Panc1 (cell line): ENCODE results near the gene FBXW7. TPM values are rescaled to one million over a fixed set of nuclear protein-coding genes. Genes with fewer than 3 reads are reported as not detected.

Experiments used
- ATAC-seq: fragments of 200-7000 bp; cut with Tn5 transposase; 2 replicates; pipeline ENCODE4 v1.9.1; 2020; ENCODE audit warnings: mild to moderate bottlenecking, moderate library complexity
- BruUV-seq: library from RNA; stranded (reverse); fragments of 400-500 nt; replicated peaks from 2 replicates; lab custom pipeline; 2021; lab: Mats Ljungman, UMichigan
- CTCF ChIA-PET: fragments of 300-600 bp; sonication (Branson Sonifier 250); formaldehyde crosslinking; loops from one replicate; lab custom pipeline; 2022; ENCODE audit warnings: antibody characterized with exemption; lab: Charles Lee
- POLR2A ChIA-PET: fragments of 300-600 bp; sonication (Branson Sonifier 250); formaldehyde crosslinking; loops from one replicate; lab custom pipeline; 2022; ENCODE audit warnings: antibody characterized with exemption; lab: Charles Lee
- DNase-seq: peaks from one replicate; pipeline ENCODE4 v3.0.0-alpha.2; 2010; ENCODE audit warnings: low read depth, low spot score
- H3K27ac ChIP-seq: 2 replicates; pipeline ENCODE4 v1.5.1; 2011; ENCODE audit warnings: mild to moderate bottlenecking, low read length, inconsistent platforms
- H3K27me3 ChIP-seq: fragments of 200-500 bp; sonication (Bioruptor generic); 2 replicates; pipeline ENCODE4 v1.6.0; 2014; ENCODE audit warnings: low read length, inconsistent platforms; ENCODE audit not compliant: control insufficient read depth, insufficient read depth
- H3K36me3 ChIP-seq: fragments of 200-500 bp; sonication (Bioruptor generic); 2 replicates; pipeline ENCODE4 v1.5.1; 2014; ENCODE audit warnings: inconsistent platforms, mild to moderate bottlenecking, low read length, moderate library complexity; ENCODE audit not compliant: control insufficient read depth, insufficient read depth
- H3K4me1 ChIP-seq: 2 replicates; pipeline ENCODE4 v1.5.1; 2011; ENCODE audit warnings: inconsistent platforms, mild to moderate bottlenecking, low read length, moderate library complexity; ENCODE audit not compliant: control insufficient read depth, insufficient read depth
- H3K4me3 ChIP-seq, 2 experiments: 2 replicates each; pipeline ENCODE4 v1.5.1; 2011 to 2012; ENCODE audit warnings: low read depth in 2 of 2, low read length in 2 of 2, mild to moderate bottlenecking in 2 of 2, inconsistent platforms in 1 of 2, moderate library complexity in 1 of 2
- H3K9me3 ChIP-seq: fragments of 200-500 bp; sonication (Bioruptor generic); 2 replicates; pipeline ENCODE4 v1.5.1; 2014; ENCODE audit warnings: low read depth, mild to moderate bottlenecking, inconsistent platforms, low read length, moderate library complexity; ENCODE audit not compliant: control insufficient read depth, insufficient read depth
- POLR2AphosphoS5 ChIP-seq: IDR thresholded peaks from 2 replicates; pipeline ENCODE4 v1.6.1; 2012; ENCODE audit warnings: mild to moderate bottlenecking, low read depth, low read length, moderate library complexity
- SIN3A ChIP-seq: IDR thresholded peaks from 2 replicates; pipeline ENCODE4 v1.6.1; 2012; ENCODE audit warnings: low read depth, mild to moderate bottlenecking, low read length, moderate library complexity, borderline replicate concordance; ENCODE audit not compliant: insufficient read depth
- TCF7L2 ChIP-seq: IDR thresholded peaks from 2 replicates; pipeline ENCODE4 v1.6.1; 2011; ENCODE audit warnings: mild to moderate bottlenecking, low read depth, low read length, inconsistent platforms
- in situ Hi-C: cut with HindIII; loops from 2 replicates; pipeline ENCODE4 v1.10.0; 2016; ENCODE audit warnings: low sequenced_read_pairs, low pct_unique_long_range_greater_than_20kb
- intact Hi-C: fragments of 100-400 bp; cut with micrococcal nuclease; formaldehyde crosslinking; loops from one replicate; pipeline ENCODE4 v1.10.0; 2022; ENCODE audit not compliant: unreplicated experiment
- total RNA-seq: library from RNA; stranded (reverse); gene quantifications from one replicate; pipeline ENCODE4 v1.2.1, GENCODE V29; 2021; ENCODE audit not compliant: unreplicated experiment
- TF ChIP-seq, protein P1 (sequence below): fragments of 450-650 bp; IDR thresholded peaks from 2 replicates; pipeline ENCODE4 v1.5.1; 2017; ENCODE audit warnings: mild to moderate bottlenecking
- TF ChIP-seq, protein P2 (sequence below), 2 experiments: IDR thresholded peaks; 2 replicates each; pipeline ENCODE4 v1.6.1; 2011 to 2012; ENCODE audit warnings: low read depth in 2 of 2, control low read depth in 1 of 2, low read length in 1 of 2, mild to moderate bottlenecking in 1 of 2, moderate library complexity in 1 of 2; ENCODE audit not compliant: insufficient read depth in 1 of 2

The FBXW7 gene
- total RNA-seq, 1 experiment from 2014 or later, result 16.2 TPM

DNA sequence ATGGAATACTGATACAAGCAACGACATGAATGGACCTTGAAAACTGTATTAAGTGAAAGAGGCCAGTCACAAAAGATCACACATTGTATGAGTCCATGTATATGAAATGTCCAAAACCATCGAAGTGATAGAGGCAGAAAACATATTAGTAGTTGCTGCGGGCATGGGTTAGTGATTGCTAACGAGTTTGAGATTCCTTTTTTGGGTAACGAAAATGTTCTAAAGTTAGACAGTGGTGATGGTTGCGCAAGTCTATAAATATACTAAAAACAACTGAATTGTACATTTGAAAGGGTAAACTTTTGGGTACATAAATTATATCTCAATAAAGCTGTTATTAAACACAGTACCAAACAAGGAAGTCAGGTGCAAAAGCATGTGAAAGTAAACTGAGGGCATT, 234.5 kb downstream of the FBXW7 start:
- Histone ChIP-seq H3K27ac (no peak overlapping the region), H3K36me3 (no peaks in the 10 kb centered on the region), H3K4me1 (no peaks in the 10 kb centered on the region), H3K27me3 (no peaks in the 10 kb centered on the region; the same call in 1 of the 2 replicates), H3K9me3 (no peaks in the 10 kb centered on the region), H3K4me3 (no peak overlapping the region)
- BruUV-seq, result no TSS peak
- TF ChIP-seq POLR2AphosphoS5, result no peak
- no peak for TF ChIP-seq SIN3A
- TF ChIP-seq, protein P1, sequence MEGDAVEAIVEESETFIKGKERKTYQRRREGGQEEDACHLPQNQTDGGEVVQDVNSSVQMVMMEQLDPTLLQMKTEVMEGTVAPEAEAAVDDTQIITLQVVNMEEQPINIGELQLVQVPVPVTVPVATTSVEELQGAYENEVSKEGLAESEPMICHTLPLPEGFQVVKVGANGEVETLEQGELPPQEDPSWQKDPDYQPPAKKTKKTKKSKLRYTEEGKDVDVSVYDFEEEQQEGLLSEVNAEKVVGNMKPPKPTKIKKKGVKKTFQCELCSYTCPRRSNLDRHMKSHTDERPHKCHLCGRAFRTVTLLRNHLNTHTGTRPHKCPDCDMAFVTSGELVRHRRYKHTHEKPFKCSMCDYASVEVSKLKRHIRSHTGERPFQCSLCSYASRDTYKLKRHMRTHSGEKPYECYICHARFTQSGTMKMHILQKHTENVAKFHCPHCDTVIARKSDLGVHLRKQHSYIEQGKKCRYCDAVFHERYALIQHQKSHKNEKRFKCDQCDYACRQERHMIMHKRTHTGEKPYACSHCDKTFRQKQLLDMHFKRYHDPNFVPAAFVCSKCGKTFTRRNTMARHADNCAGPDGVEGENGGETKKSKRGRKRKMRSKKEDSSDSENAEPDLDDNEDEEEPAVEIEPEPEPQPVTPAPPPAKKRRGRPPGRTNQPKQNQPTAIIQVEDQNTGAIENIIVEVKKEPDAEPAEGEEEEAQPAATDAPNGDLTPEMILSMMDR, result no peak
- TF ChIP-seq, protein P2, sequence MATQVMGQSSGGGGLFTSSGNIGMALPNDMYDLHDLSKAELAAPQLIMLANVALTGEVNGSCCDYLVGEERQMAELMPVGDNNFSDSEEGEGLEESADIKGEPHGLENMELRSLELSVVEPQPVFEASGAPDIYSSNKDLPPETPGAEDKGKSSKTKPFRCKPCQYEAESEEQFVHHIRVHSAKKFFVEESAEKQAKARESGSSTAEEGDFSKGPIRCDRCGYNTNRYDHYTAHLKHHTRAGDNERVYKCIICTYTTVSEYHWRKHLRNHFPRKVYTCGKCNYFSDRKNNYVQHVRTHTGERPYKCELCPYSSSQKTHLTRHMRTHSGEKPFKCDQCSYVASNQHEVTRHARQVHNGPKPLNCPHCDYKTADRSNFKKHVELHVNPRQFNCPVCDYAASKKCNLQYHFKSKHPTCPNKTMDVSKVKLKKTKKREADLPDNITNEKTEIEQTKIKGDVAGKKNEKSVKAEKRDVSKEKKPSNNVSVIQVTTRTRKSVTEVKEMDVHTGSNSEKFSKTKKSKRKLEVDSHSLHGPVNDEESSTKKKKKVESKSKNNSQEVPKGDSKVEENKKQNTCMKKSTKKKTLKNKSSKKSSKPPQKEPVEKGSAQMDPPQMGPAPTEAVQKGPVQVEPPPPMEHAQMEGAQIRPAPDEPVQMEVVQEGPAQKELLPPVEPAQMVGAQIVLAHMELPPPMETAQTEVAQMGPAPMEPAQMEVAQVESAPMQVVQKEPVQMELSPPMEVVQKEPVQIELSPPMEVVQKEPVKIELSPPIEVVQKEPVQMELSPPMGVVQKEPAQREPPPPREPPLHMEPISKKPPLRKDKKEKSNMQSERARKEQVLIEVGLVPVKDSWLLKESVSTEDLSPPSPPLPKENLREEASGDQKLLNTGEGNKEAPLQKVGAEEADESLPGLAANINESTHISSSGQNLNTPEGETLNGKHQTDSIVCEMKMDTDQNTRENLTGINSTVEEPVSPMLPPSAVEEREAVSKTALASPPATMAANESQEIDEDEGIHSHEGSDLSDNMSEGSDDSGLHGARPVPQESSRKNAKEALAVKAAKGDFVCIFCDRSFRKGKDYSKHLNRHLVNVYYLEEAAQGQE (IDR thresholded peaks at IDR 0.05; ENCODE audit: insufficient read depth in 1 of 2, low read depth in 2 of 2, low read length in 1 of 2), result no peak
- no peak for TF ChIP-seq TCF7L2
- ATAC-seq (no peak), DNase-seq (no peak)
- POLR2A ChIA-PET, result no interaction called here
- CTCF ChIA-PET, result no interaction called here
- in situ Hi-C loops (no loop called here), intact Hi-C loops (no loop called here)

DNA sequence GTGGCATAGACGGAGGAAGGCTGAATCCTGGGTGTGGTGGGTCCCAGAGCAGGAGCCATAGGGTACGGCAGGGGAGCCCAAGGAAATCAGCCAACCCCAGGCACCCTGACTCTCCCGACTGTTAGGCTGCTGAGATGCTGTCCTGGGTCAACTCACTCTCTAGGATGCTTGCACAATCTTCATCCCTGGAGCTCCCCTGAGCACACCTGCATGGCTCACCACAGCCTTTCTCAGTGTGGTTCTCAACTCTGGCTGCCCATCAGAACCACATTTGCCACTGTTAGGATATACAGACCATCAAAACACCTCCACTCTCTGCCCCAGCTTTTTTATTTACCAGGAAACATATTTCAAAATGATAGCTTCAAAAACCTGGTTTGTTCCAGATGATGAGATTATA, 236.3 kb downstream of the FBXW7 start:
- TF ChIP-seq, protein P1, result no peak
- TF ChIP-seq SIN3A (no peak), POLR2AphosphoS5 (no peak), TCF7L2 (no peak)
- TF ChIP-seq, protein P2 (IDR thresholded peaks at IDR 0.05; ENCODE audit: insufficient read depth in 1 of 2, low read depth in 2 of 2, low read length in 1 of 2), result no peak
- in situ Hi-C loops, result no loop called here
- no peak overlapping the region for H3K27ac ChIP-seq
- ATAC-seq, result no peak
- CTCF ChIA-PET, result no interaction called here
- H3K4me1 ChIP-seq, result no peaks in the 10 kb centered on the region
- no peaks in the 10 kb centered on the region for H3K9me3 ChIP-seq
- H3K4me3 ChIP-seq, result no peak overlapping the region
- POLR2A ChIA-PET, result no interaction called here
- BruUV-seq, result no TSS peak
- no peaks in the 10 kb centered on the region for H3K36me3 ChIP-seq
- no peak for DNase-seq
- intact Hi-C loops, result no loop called here
- no peaks in the 10 kb centered on the region; the same call in 1 of the 2 replicates for H3K27me3 ChIP-seq
